GM19372 (cell line): ENCODE data around the gene DNTT.
A peak's percentile ranks its signal among the peaks of the same experiment; 100 is the strongest.

Experiments
- ATAC-seq: cut with Tn5 transposase; IDR thresholded peaks from one replicate; pipeline ENCODE4 v1.9.1; 2021; ENCODE audit warnings: mild to moderate bottlenecking, low read depth, moderate library complexity; ENCODE audit not compliant: unreplicated experiment

Gene DNTT

DNA sequence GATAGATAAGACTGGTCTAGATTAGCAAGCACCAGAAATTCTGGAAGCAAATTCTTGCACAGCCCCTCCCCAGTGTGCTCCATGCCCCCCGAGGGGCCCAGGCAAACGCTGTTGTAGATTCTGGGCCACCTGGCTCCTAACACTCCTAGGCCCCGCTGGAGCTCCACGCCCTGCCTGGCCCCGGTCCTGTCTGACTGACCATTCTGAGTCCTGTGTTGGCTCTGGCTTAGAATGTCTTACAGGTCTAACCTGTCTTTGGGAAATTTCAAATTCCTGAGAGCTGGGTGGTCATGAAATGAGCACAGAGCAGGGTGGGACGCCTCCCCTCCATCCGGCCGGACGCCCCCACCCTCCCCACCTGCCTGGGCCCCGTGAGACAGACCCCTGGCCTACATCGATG lies 67.1 kb downstream of the DNTT start:
- no peak for ATAC-seq

DNA sequence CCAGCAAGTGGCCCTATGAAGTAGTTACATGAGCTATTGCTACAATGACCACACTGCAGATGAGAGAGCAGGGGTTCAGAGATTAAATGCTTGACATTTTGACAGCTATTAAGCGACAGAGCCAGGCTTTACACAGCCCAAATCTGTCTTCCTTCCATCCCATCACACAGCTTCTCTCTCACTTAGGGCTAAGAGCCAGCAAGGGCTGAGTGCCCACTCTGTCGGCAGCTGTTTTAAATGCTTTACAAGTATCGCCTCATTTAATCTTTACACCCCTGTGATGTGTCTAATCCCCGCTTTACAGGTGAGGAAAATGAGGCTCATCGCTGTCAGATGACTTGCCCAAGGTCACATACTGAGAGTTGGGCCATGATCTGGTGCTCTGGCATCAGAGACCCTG lies 69.8 kb downstream of the DNTT start:
- no peak for ATAC-seq

DNA sequence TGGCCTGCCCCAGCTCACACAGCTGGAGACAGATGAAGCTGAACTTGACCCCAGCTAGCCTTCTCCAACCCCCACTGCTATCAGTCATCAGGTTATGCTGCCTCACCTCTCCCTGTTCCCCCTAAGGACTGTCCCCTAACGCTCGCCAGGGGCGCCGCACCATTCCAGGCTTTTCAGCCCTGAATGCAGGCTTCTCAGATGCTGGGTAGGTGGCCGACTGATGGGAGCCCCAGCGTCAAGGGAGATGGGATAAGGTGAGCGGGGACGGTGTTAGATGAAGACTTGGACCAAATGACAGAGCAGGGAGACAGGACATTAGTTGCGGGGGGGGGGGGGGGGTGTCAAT lies 70.4 kb downstream of the DNTT start:
- ATAC-seq = no peak

DNA sequence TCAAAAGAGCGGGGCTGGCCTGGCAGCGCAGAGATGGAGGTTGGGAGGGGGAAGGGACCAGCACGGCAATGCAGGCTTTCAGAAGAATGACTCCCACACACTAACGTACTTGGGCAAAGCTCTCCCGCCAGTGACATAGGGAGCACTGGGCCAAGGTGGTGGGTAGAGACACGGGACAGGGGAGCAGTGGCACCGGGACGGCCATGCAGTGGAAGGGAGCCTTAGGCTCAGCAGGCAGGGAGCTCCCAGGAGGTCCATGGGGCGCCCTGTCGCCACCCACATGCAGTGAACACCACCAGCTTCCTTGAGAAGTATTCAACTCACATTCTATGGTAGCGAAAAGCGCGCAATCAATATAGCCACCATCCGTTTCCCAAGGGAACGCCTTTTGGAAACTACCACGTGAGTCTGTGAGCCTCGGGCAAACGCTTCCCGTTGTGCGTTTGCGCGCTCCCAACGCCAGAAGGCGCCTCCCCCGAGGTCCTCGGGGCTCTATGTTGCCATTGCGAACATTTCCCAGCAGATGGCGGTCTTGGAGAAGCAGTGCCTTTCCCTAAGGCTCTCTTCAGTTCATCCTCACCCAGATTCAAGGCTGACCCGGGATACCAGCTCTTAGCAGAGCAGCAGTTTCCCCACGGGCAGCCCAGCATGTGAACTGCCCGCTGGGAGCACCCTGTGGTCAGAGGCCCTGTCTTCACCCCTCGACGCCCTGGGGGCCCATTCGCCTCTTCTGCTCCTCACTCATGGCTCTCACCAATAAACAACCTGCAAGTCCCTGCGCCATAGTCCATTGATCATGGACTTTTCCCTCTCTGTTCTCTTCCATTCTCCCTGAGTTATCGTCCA lies 71.0 kb downstream of the DNTT start:
- peak; percentile 83 for ATAC-seq

DNA sequence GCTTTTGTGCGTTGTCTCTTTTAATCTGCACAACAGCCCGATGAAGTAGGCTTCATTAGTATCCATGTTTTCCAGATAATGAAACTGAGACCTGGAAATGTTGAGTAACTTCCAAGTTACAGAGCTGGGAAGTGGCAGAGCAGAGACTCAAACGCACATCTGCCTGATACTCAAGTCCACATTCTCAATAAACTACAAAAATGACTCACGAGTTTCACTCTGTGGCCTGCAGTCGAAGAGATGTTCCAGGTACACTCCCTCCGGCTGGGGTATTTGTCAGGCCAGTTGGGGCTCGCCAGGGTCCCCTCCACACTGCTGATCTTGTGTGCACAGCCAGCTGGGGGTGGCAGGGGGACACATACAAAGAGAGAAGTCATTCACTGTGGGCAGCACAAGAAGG lies 72.2 kb downstream of the DNTT start:
- ATAC-seq = no peak

DNA sequence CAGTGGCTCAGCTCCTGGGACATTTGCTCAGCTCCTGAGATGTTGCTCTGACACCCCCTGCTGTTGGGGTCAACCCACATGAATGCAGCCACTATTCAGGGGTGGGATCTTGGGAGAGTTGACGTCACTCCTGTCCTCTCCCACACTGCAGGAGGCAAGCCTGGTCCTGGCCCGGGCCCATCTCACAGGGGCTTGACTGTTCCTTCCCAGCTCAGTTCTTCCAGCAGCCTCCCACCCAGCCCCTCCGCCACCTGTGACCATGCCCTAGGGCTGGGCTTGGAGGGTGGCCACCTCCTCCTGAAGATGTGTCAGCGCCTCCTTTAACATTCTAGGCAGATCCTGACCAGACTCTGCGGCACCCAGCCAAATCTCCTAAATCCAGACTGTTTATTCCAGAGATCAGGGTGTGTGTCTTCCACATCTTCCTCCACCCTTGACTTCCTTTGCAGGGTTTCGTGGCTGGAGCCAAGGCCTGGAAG lies 73.6 kb downstream of the DNTT start:
- ATAC-seq = no peak

DNA sequence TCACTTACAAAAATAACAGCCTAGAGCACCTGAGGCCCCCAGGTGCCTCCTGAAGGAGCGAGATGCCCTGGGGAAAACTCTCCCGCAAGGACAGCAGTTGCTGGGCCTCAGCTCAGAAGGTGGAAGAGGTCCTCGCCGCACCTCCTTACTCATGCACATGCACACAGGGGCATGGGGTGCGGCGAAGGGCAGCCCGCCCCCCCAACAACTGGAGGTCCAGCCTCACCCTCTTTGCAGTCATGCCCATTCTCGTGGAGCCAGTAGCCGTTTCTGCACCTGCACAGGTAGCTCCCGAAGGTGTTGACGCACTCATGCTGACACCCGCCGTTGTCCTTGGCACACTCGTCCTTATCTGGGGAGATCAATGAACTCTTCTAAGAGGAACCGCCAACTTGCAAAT lies 74.5 kb downstream of the DNTT start:
- ATAC-seq = no peak

DNA sequence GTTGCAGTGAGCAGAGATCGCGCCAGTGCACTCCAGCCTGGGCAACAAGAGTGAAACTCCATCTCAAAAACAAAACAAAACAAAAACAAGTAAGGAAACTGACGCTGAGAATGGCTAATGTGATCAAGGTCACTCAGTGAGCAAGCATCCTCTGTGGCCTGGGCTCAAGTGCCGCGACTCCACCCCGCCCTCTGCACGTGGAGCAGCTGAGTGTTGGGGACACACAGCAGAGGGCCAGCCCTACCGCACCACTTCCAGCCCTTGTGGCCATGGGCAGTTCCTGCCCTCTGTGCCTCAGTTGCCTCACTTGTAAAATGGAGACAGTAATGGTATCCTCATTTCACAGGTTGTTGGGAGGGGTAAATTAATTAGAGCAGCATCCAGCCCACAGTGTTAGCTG lies 75.5 kb downstream of the DNTT start:
- ATAC-seq = no peak

DNA sequence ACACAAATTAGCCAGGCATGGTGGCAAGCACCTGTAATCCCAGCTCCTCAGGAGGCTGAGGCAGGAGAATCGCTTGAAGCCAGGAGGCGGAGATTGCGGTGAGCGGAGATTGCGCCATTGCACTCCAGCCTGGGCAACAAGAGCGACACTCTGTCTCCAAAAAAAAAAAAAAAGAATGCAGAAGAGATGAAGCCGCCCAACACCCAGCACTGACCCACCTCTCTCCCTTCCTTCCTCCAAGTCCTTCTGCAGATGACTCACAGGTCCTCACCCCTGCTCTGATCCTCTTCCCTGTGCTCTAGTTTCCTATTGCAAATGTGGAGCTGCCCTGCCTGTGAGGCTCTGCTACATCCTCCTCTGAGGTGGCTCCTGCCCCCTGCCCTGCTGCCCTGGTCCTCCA lies 76.6 kb downstream of the DNTT start:
- ATAC-seq = no peak

DNA sequence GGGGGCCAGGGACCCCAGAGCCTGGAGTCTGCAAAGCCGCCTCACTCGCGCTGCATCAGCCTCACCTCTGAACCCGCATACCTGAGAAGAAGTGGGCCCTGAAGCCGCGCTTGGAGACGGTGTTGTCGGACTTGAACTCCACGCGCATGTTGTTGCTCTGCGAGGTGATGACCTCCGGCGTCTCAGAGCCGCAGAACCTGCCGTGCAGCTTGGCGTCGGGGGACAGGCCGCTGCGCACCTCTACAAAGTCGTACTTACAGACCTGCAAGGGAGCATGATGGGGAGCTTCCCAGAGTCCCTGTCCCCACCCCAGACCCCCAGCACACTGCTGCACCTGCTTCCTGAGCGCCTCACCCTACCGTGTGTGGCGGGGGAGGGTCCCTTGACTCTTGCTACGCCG lies 80.3 kb downstream of the DNTT start:
- no peak for ATAC-seq

DNA sequence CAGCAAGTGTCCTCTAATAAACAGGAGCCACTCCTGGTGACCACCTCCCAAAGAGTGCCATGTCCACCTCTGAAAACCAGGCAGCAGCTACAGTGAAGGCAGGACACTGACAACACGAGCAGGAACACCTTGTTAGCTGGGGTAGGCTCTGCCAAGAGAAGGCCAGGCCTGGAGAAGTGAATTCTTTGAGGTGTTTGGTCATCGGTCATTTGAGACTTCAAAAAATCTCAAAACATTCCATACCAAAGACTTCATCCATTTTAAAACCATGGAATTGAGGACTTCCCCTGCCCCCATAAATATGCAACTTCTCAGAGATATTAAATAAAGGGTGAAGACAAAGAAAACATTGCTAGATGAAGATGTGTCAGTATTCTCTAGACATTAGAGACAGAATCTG lies 82.9 kb downstream of the DNTT start:
- no peak for ATAC-seq

DNA sequence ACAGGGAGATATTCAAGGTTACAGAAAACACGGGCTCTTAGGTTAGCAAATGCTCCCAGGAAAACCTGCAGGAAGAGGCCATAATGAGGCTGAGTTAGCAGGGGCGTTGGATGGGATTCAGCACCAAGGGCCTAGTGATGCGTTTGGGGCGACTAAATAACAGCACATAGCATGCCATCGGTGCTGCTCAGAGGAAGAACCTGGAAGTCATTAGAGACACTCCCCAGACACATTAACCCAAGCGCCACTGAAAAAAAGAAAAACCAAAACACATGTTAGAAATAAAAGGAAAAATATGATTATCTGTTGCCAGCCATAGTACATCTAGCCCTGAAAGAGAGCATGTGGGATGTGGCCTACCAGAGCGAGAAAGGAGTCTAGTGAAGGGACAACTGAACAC lies 83.4 kb downstream of the DNTT start:
- ATAC-seq = no peak
